ENCODE results near the gene SCN5A.

DNA sequence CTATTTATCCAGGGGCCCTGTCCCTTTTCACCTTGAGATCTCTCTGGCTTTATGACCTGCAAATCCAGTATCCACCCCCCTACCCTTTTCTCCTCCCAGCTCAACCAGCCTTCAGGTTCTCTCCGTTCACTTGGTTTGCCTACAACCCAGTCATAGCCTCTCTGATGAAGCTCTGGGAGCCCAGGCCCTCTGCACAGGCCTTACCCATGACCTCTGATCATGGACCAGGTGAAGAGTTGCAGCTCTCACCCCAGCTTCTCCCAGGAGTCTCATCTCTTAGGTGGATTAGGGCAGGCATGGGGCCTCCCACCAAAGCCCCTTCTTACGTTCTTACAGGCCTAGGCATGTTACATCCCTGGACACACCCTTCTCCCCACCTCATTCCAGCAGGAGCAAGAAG is 93.6 kb downstream of the SCN5A start:
- TF ChIP-seq CREB1 (IDR thresholded peaks at IDR 0.05; ENCODE audit: low read depth), result no peak
- TF ChIP-seq, protein P1, sequence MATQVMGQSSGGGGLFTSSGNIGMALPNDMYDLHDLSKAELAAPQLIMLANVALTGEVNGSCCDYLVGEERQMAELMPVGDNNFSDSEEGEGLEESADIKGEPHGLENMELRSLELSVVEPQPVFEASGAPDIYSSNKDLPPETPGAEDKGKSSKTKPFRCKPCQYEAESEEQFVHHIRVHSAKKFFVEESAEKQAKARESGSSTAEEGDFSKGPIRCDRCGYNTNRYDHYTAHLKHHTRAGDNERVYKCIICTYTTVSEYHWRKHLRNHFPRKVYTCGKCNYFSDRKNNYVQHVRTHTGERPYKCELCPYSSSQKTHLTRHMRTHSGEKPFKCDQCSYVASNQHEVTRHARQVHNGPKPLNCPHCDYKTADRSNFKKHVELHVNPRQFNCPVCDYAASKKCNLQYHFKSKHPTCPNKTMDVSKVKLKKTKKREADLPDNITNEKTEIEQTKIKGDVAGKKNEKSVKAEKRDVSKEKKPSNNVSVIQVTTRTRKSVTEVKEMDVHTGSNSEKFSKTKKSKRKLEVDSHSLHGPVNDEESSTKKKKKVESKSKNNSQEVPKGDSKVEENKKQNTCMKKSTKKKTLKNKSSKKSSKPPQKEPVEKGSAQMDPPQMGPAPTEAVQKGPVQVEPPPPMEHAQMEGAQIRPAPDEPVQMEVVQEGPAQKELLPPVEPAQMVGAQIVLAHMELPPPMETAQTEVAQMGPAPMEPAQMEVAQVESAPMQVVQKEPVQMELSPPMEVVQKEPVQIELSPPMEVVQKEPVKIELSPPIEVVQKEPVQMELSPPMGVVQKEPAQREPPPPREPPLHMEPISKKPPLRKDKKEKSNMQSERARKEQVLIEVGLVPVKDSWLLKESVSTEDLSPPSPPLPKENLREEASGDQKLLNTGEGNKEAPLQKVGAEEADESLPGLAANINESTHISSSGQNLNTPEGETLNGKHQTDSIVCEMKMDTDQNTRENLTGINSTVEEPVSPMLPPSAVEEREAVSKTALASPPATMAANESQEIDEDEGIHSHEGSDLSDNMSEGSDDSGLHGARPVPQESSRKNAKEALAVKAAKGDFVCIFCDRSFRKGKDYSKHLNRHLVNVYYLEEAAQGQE (IDR thresholded peaks at IDR 0.05; ENCODE audit: low read depth), result no peak
- TF ChIP-seq FOXM1 (IDR thresholded peaks at IDR 0.05; ENCODE audit: borderline replicate concordance, low read depth), result no peak
- no peak for TF ChIP-seq ZBTB7A (IDR thresholded peaks at IDR 0.05; ENCODE audit: low read depth)
- no peak for TF ChIP-seq TAF1 (IDR thresholded peaks at IDR 0.05; ENCODE audit: low read depth)
- TF ChIP-seq NFIC (IDR thresholded peaks at IDR 0.05), result no peak
- TF ChIP-seq, protein P2, sequence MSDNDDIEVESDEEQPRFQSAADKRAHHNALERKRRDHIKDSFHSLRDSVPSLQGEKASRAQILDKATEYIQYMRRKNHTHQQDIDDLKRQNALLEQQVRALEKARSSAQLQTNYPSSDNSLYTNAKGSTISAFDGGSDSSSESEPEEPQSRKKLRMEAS (IDR thresholded peaks at IDR 0.05), result no peak
- TF ChIP-seq RAD21 (IDR thresholded peaks at IDR 0.05; ENCODE audit: low read depth), result no peak
- no peak for TF ChIP-seq YY1 (IDR thresholded peaks at IDR 0.05; ENCODE audit: low read depth)

All from Ishikawa (cell line).